GM23248 (cell line): Measurements from ENCODE around the gene DRG1.

Source experiments
- EZH2 ChIP-seq: fragments of 200-600 bp; sonication (generic); IDR thresholded peaks from 2 replicates; pipeline ENCODE4 v1.6.1; 2018; ENCODE audit warnings: antibody characterized with exemption, mild to moderate bottlenecking; ENCODE audit not compliant: insufficient read depth, poor library complexity, severe bottlenecking
- EZH2phosphoT487 ChIP-seq: fragments of 200-600 bp; sonication (generic); IDR thresholded peaks from 2 replicates; pipeline ENCODE4 v1.6.1; 2018; ENCODE audit warnings: antibody characterized with exemption, moderate library complexity, mild to moderate bottlenecking, low read depth; ENCODE audit not compliant: insufficient read depth

GRCh38 chr22:31481129-31481528, 81.7 kb downstream of the DRG1 start:
- no peak for TF ChIP-seq EZH2
- TF ChIP-seq EZH2phosphoT487: no peak
